CD4-positive, alpha-beta T cell (primary cell): ENCODE results near the gene BARHL1. TPM values are rescaled to one million over a fixed set of nuclear protein-coding genes. Genes with fewer than 3 reads are reported as not detected.

Experiments
- ATAC-seq: fragments of 200-7000 bp; cut with Tn5 transposase; one replicate; pipeline ENCODE4 v1.10.0; 2022; ENCODE audit warnings: mild to moderate bottlenecking; ENCODE audit not compliant: poor library complexity
- CTCF ChIA-PET: fragments of 350-600 bp; sonication (Branson Sonifier 250); formaldehyde crosslinking; loops from one replicate; lab custom pipeline; 2021; ENCODE audit warnings: antibody characterized with exemption, inconsistent platforms; lab: Charles Lee
- POLR2A ChIA-PET: fragments of 350-600 bp; sonication (Branson Sonifier 250); formaldehyde crosslinking; loops from one replicate; lab custom pipeline; 2021; ENCODE audit warnings: antibody characterized with exemption, inconsistent platforms; lab: Charles Lee
- DNase-seq, 14 experiments: peaks; one replicate each; pipeline ENCODE4 v3.0.0-alpha.2; 2013 to 2020; ENCODE audit warnings: mixed read lengths in 2 of 14
- H3K27ac ChIP-seq, 2 donors: one replicate each; pipeline versions ENCODE4 v1.5.1 to v1.7.0; 2013; ENCODE audit warnings: low read length in 2 of 2, low read depth in 1 of 2, mild to moderate bottlenecking in 1 of 2
- H3K27me3 ChIP-seq, 2 experiments: 1 replicate in 1 of 2; 2 replicates in 1 of 2; pipeline versions ENCODE4 v1.6.1 to v1.7.0; 2013; ENCODE audit warnings: low read length in 2 of 2, control low read depth in 1 of 2, mild to moderate bottlenecking in 1 of 2, moderate library complexity in 1 of 2; ENCODE audit not compliant: insufficient read depth in 2 of 2, control insufficient read depth in 1 of 2
- H3K36me3 ChIP-seq: one replicate; pipeline ENCODE4 v1.6.1; 2013; ENCODE audit warnings: low read length, control low read depth; ENCODE audit not compliant: insufficient read depth
- H3K4me1 ChIP-seq: one replicate; pipeline ENCODE4 v1.6.1; 2013; ENCODE audit warnings: low read length, control low read depth; ENCODE audit not compliant: insufficient read depth
- H3K4me3 ChIP-seq: one replicate; pipeline ENCODE4 v1.5.1; 2013; ENCODE audit warnings: mild to moderate bottlenecking, low read length, moderate library complexity
- H3K9me3 ChIP-seq, 2 experiments: 1 replicate in 1 of 2; 2 replicates in 1 of 2; pipeline versions ENCODE4 v1.6.1 to v1.7.0; 2013; ENCODE audit warnings: low read length in 2 of 2, mild to moderate bottlenecking in 2 of 2, control low read depth in 1 of 2, moderate library complexity in 1 of 2; ENCODE audit not compliant: control insufficient read depth in 1 of 2, insufficient read depth in 1 of 2
- H3K27ac Mint-ChIP-seq: one replicate; pipeline ENCODE4 v1.8.0; 2020; ENCODE audit warnings: mixed read lengths
- H3K27me3 Mint-ChIP-seq: one replicate; pipeline ENCODE4 v1.8.0; 2021; ENCODE audit warnings: mixed read lengths
- H3K36me3 Mint-ChIP-seq: one replicate; pipeline ENCODE4 v1.8.0; 2021; ENCODE audit warnings: low read depth, mixed read lengths
- H3K4me1 Mint-ChIP-seq: one replicate; pipeline ENCODE4 v1.8.0; 2021; ENCODE audit warnings: low read depth, mixed read lengths
- H3K4me3 Mint-ChIP-seq: one replicate; pipeline ENCODE4 v1.8.0; 2020; ENCODE audit warnings: mild to moderate bottlenecking, mixed read lengths
- H3K9me3 Mint-ChIP-seq: one replicate; pipeline ENCODE4 v1.8.0; 2020; ENCODE audit warnings: mixed read lengths
- intact Hi-C, 2 experiments: fragments of 100-400 bp; cut with DNase I in 1 of 2; cut with micrococcal nuclease in 1 of 2; formaldehyde crosslinking; loops; one replicate each; pipeline versions ENCODE4 v1.15.1 to v1.9.0; 2023 to 2025; cut with DNase I, micrococcal nuclease
- polyA plus RNA-seq, 2 donors: library from polyadenylated mRNA; unstranded; fragments of 120-200 nt; gene quantifications; one replicate each; pipeline ENCODE4 v1.2.1, GENCODE V29; 2013
- total RNA-seq, 174 experiments: library from RNA in 2 of 174; stranded (reverse) in 2 of 174; gene quantifications; one replicate each; pipeline ENCODE4 v1.2.3 and lab custom pipeline; 2021 to 2026
- TF ChIP-seq, protein P1 (sequence below): fragments of 200-600 bp; IDR thresholded peaks from one replicate; pipeline ENCODE4 v1.8.0; 2022; ENCODE audit warnings: antibody characterized with exemption, mild to moderate bottlenecking

Gene BARHL1
- total RNA-seq (not detected), total RNA-seq (lab: John Stamatoyannopoulos, UW) (0 to 0.08 (median 0) reads per million in 172 experiments)
- not detected for polyA plus RNA-seq (2013, experiment 1 of 2)
- 0.04 TPM for polyA plus RNA-seq (2013, experiment 2 of 2)

DNA sequence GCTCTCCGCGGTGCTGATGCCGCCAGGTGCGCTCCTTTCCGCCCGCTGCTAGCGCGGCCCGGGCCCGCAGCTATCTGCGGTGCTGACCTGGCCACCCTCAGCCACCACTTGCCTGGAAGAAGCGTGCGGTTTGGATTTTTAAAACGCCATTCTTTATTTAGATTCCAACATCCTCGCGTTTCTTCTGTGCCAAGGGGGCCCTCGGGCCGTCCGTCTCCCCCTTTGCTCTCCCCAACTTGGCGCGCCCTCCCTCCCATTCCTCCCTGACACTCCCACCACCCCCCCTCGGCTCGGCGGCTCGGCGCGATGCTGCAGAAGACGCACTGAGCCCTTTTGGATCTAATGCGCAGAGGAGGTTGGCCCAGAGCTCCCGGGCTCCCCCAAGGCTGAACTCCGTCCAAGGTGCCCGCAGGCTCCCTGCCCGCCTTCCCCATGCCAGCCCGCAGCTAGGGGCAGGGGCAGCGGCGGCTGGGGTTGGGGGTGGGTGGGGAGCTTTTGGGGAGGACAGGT, at the start of gene BARHL1:
Gene BARHL1, plus strand, starts transcription at position 331 of the 510 bp plus-strand sequence. CDS start 192 bp downstream, outside the sequence.
- peaks cover 86 to 92% of the 10 kb centered on the region in 2 experiments for H3K27me3 ChIP-seq
- Mint-ChIP-seq H3K27me3 (peaks cover 83% of the 10 kb centered on the region), H3K27ac (peak within 1 kb of the TSS; percentile 66), H3K9me3 (no peaks in the 10 kb centered on the region), H3K4me1 (peaks cover 12% of the 10 kb centered on the region), H3K4me3 (peak within 1 kb of the TSS; percentile 82), H3K36me3 (no peaks in the 10 kb centered on the region)
- H3K4me3 ChIP-seq: peak within 1 kb of the TSS; percentile 22
- ATAC-seq (no peak), DNase-seq (no peak)
- peaks cover 3 to 68% of the 10 kb centered on the region in 2 experiments for H3K9me3 ChIP-seq
- intact Hi-C loops: loop anchor here (2.0 kb wide), 2 partner anchors 172 to 174 kb away; partner anchors contain the start of gene CFAP77 (in 1 of the 2)
- H3K36me3 ChIP-seq: no peaks in the 10 kb centered on the region
- POLR2A ChIA-PET: no interaction called here
- peaks cover 18% of the 10 kb centered on the region for H3K4me1 ChIP-seq
- H3K27ac ChIP-seq: no peak within 1 kb of the TSS
- CTCF ChIA-PET: no interaction called here
- TF ChIP-seq, protein P1, sequence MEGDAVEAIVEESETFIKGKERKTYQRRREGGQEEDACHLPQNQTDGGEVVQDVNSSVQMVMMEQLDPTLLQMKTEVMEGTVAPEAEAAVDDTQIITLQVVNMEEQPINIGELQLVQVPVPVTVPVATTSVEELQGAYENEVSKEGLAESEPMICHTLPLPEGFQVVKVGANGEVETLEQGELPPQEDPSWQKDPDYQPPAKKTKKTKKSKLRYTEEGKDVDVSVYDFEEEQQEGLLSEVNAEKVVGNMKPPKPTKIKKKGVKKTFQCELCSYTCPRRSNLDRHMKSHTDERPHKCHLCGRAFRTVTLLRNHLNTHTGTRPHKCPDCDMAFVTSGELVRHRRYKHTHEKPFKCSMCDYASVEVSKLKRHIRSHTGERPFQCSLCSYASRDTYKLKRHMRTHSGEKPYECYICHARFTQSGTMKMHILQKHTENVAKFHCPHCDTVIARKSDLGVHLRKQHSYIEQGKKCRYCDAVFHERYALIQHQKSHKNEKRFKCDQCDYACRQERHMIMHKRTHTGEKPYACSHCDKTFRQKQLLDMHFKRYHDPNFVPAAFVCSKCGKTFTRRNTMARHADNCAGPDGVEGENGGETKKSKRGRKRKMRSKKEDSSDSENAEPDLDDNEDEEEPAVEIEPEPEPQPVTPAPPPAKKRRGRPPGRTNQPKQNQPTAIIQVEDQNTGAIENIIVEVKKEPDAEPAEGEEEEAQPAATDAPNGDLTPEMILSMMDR: no peak

- no peak overlapping the region for H3K4me3 Mint-ChIP-seq
- H3K36me3 ChIP-seq: no peaks in the 10 kb centered on the region
- H3K27me3 Mint-ChIP-seq: peaks cover 27% of the 10 kb centered on the region
- no peak overlapping the region for H3K4me3 ChIP-seq
- H3K4me1 ChIP-seq: no peaks in the 10 kb centered on the region
- peaks cover 4 to 15% of the 10 kb centered on the region in 2 experiments for H3K27me3 ChIP-seq
- no peak overlapping the region for H3K27ac ChIP-seq
- CTCF ChIA-PET: no interaction called here
- peaks cover 2% of the 10 kb centered on the region for H3K9me3 Mint-ChIP-seq
- ATAC-seq (no peak), DNase-seq (no peak)
- intact Hi-C loops: no loop called here
- TF ChIP-seq, protein P1: no peak
- H3K27ac Mint-ChIP-seq: no peak overlapping the region
- POLR2A ChIA-PET: interaction anchor here (0.7 kb wide), 1 partner anchor 400 kb away, joined by 3 read pairs; no protein-coding TSS in a partner anchor
- H3K4me1 Mint-ChIP-seq: no peaks in the 10 kb centered on the region
- H3K36me3 Mint-ChIP-seq: no peaks in the 10 kb centered on the region
- H3K9me3 ChIP-seq: peaks cover 0 to 18% of the 10 kb centered on the region in 2 experiments
Measured at GRCh38 chr9:132534832-132535231, 47.6 kb upstream of the BARHL1 start.

- POLR2A ChIA-PET: no interaction called here
Measured at GRCh38 chr9:132536124-132536523, 46.3 kb upstream of the BARHL1 start.

More at GRCh38 chr9:132536124-132536523, 46.3 kb upstream of the BARHL1 start:
- Histone ChIP-seq H3K27ac (no peak overlapping the region), H3K9me3 (peaks cover 0 to 16% of the 10 kb centered on the region in 2 experiments), H3K36me3 (no peaks in the 10 kb centered on the region), H3K4me1 (no peaks in the 10 kb centered on the region), H3K27me3 (peaks cover 2 to 12% of the 10 kb centered on the region in 2 experiments), H3K4me3 (no peak overlapping the region)
- DNase-seq: no peak
- peaks cover 19% of the 10 kb centered on the region for H3K27me3 Mint-ChIP-seq
- no peak overlapping the region for H3K27ac Mint-ChIP-seq
- no peaks in the 10 kb centered on the region for H3K36me3 Mint-ChIP-seq
- no peak for ATAC-seq
- no peaks in the 10 kb centered on the region for H3K4me1 Mint-ChIP-seq
- no peak overlapping the region for H3K4me3 Mint-ChIP-seq
- CTCF ChIA-PET: interaction anchor here (0.8 kb wide), 1 partner anchor 11 kb away, joined by 3 read pairs; no protein-coding TSS in a partner anchor
- H3K9me3 Mint-ChIP-seq: peaks cover 2% of the 10 kb centered on the region
- intact Hi-C loops: no loop called here
- TF ChIP-seq, protein P1: no peak
